GM23248 (cell line): ENCODE measurements around the gene OR6K3. TPM values are rescaled to one million over a fixed set of nuclear protein-coding genes. Genes with fewer than 3 reads are reported as not detected.

Source experiments
- DNase-seq: peaks from one replicate; pipeline ENCODE4 v3.0.0-alpha.2; 2015
- H2AFZ ChIP-seq: fragments of 200-600 bp; sonication (generic); 2 replicates; pipeline ENCODE4 v1.6.1; 2016; ENCODE audit warnings: antibody characterized with exemption
- H3F3A ChIP-seq: fragments of 200-600 bp; sonication (generic); 2 replicates; pipeline ENCODE4 v1.6.1; 2016; ENCODE audit warnings: mild to moderate bottlenecking, antibody characterized with exemption, mixed run types; ENCODE audit not compliant: insufficient read depth
- H3K27ac ChIP-seq: fragments of 200-600 bp; sonication (generic); 2 replicates; pipeline ENCODE4 v1.5.1; 2016; ENCODE audit warnings: mild to moderate bottlenecking
- H3K27me3 ChIP-seq: fragments of 200-600 bp; sonication (generic); replicated peaks from 2 replicates; pipeline ENCODE4 v1.6.1; 2016; ENCODE audit warnings: mild to moderate bottlenecking; ENCODE audit not compliant: insufficient read depth
- H3K36me3 ChIP-seq: fragments of 200-600 bp; sonication (generic); 2 replicates; pipeline ENCODE4 v1.6.1; 2016; ENCODE audit warnings: low read depth, mild to moderate bottlenecking
- H3K4me1 ChIP-seq: fragments of 200-600 bp; sonication (generic); 2 replicates; pipeline ENCODE4 v1.6.1; 2016; ENCODE audit warnings: mild to moderate bottlenecking; ENCODE audit not compliant: insufficient read depth
- H3K4me2 ChIP-seq: fragments of 200-600 bp; sonication (generic); one replicate; pipeline ENCODE4 v1.6.1; 2016; ENCODE audit warnings: mild to moderate bottlenecking; ENCODE audit not compliant: unreplicated experiment
- H3K4me3 ChIP-seq: fragments of 200-600 bp; sonication (generic); 2 replicates; pipeline ENCODE4 v1.5.1; 2016; ENCODE audit warnings: mild to moderate bottlenecking
- H3K79me2 ChIP-seq: fragments of 200-600 bp; sonication (generic); 2 replicates; pipeline ENCODE4 v1.6.1; 2016; ENCODE audit warnings: mild to moderate bottlenecking; ENCODE audit not compliant: insufficient read depth
- H3K9ac ChIP-seq: fragments of 200-600 bp; sonication (generic); 2 replicates; pipeline ENCODE4 v1.6.1; 2016; ENCODE audit warnings: mild to moderate bottlenecking
- H3K9me2 ChIP-seq: fragments of 200-600 bp; sonication (generic); 2 replicates; pipeline ENCODE4 v1.6.1; 2016; ENCODE audit warnings: mixed run types, mild to moderate bottlenecking, moderate library complexity; ENCODE audit not compliant: insufficient read depth
- H3K9me3 ChIP-seq: fragments of 200-600 bp; sonication (generic); one replicate; pipeline ENCODE4 v1.6.1; 2017; ENCODE audit warnings: low read depth
- H4K20me1 ChIP-seq: fragments of 200-600 bp; sonication (generic); 2 replicates; pipeline ENCODE4 v1.6.0; 2016; ENCODE audit not compliant: insufficient read depth
- EZH2 ChIP-seq: fragments of 200-600 bp; sonication (generic); IDR thresholded peaks from 2 replicates; pipeline ENCODE4 v1.6.1; 2018; ENCODE audit warnings: antibody characterized with exemption, mild to moderate bottlenecking; ENCODE audit not compliant: insufficient read depth, poor library complexity, severe bottlenecking
- EZH2phosphoT487 ChIP-seq: fragments of 200-600 bp; sonication (generic); IDR thresholded peaks from 2 replicates; pipeline ENCODE4 v1.6.1; 2018; ENCODE audit warnings: antibody characterized with exemption, moderate library complexity, mild to moderate bottlenecking, low read depth; ENCODE audit not compliant: insufficient read depth
- WGBS, 2 experiments: methylation state at CpG; one replicate each; pipeline ENCODE4 v1.1.6; 2015 to 2017; ENCODE audit warnings: low lambda C conversion rate in 2 of 2, low coverage in 1 of 2; ENCODE audit errors: missing lambda C conversion rate in 2 of 2; 5-methylcytosine and 5-hydroxymethylcytosine counted together
- in situ Hi-C: fragments of 300-500 bp; cut with MboI; formaldehyde crosslinking; loops from 2 replicates; pipeline ENCODE4 v1.15.0; 2020
- polyA plus RNA-seq: library from polyadenylated mRNA; unstranded; fragments of >200 nt; fragmentation: Nextera tagmentation; extraction: Ambion mirVana; gene quantifications from 2 replicates; pipeline ENCODE4 v1.2.1, GENCODE V29; 2016
- total RNA-seq: library from RNA; depleted of rRNA; stranded (reverse); fragments of >200 nt; shearing (Covaris generic); gene quantifications from 2 replicates; pipeline ENCODE4 v1.2.3, GENCODE V29; 2014

OR6K3 gene
- total and polyA plus RNA-seq, 2 experiments from 2014 or later, result not detected

- Histone ChIP-seq H3F3A (no peaks in the 10 kb centered on the region), H2AFZ (no peak overlapping the region), H3K4me2 (no peak overlapping the region), H3K36me3 (no peaks in the 10 kb centered on the region), H3K9me2 (no peaks in the 10 kb centered on the region), H4K20me1 (no peaks in the 10 kb centered on the region), H3K27ac (no peak overlapping the region), H3K27me3 (0 out of 2 replicates have a peak, but pooled peaks cover 5% of the 10 kb centered on the region), H3K9ac (no peak overlapping the region), H3K79me2 (no peaks in the 10 kb centered on the region), H3K4me1 (no peaks in the 10 kb centered on the region), H3K9me3 (no peaks in the 10 kb centered on the region), H3K4me3 (no peak overlapping the region)
- in situ Hi-C loops, result no loop called here
- 28 to 34% methylated on average over 6 of the region's 6 CpGs for WGBS, 2 experiments
- no peak for TF ChIP-seq EZH2phosphoT487
- no peak for TF ChIP-seq EZH2
- DNase-seq, result no peak
Measured at GRCh38 chr1:158717344-158717743, 3.2 kb downstream of the OR6K3 start.

- in situ Hi-C loops, result no loop called here
- no peak overlapping the region for H2AFZ ChIP-seq
- 0 out of 2 replicates have a peak, but pooled peaks cover 5% of the 10 kb centered on the region for H3K27me3 ChIP-seq
- H4K20me1 ChIP-seq, result no peaks in the 10 kb centered on the region
- DNase-seq, result no peak
- no peak overlapping the region for H3K9ac ChIP-seq
- H3K36me3 ChIP-seq, result no peaks in the 10 kb centered on the region
- no peaks in the 10 kb centered on the region for H3K9me2 ChIP-seq
- no peaks in the 10 kb centered on the region for H3K79me2 ChIP-seq
- no peak overlapping the region for H3K4me3 ChIP-seq
- no peak overlapping the region for H3K27ac ChIP-seq
- 56% methylated on average over 1 of the region's 1 CpG for WGBS, 2 experiments
- H3F3A ChIP-seq, result no peaks in the 10 kb centered on the region
- TF ChIP-seq EZH2 (no peak), EZH2phosphoT487 (no peak)
- H3K4me1 ChIP-seq, result no peaks in the 10 kb centered on the region
- no peak overlapping the region for H3K4me2 ChIP-seq
- no peaks in the 10 kb centered on the region for H3K9me3 ChIP-seq
Measured at GRCh38 chr1:158716335-158716734, 4.2 kb downstream of the OR6K3 start.

GRCh38 chr1:158714754-158715153 lies 5.8 kb downstream of the OR6K3 start:
- H3K4me3 ChIP-seq, result no peak overlapping the region
- H3F3A ChIP-seq, result no peaks in the 10 kb centered on the region
- H3K27ac ChIP-seq, result no peak overlapping the region
- in situ Hi-C loops, result no loop called here
- TF ChIP-seq EZH2phosphoT487 (no peak), EZH2 (no peak)
- no peak for DNase-seq
- no peak overlapping the region for H3K9ac ChIP-seq
- H4K20me1 ChIP-seq, result no peaks in the 10 kb centered on the region
- H3K9me2 ChIP-seq, result no peaks in the 10 kb centered on the region
- H2AFZ ChIP-seq, result no peak overlapping the region
- H3K9me3 ChIP-seq, result no peaks in the 10 kb centered on the region
- H3K36me3 ChIP-seq, result no peaks in the 10 kb centered on the region
- 0 to 4% methylated on average over 1 of the region's 1 CpG for WGBS, 2 experiments
- no peak overlapping the region for H3K4me2 ChIP-seq
- H3K4me1 ChIP-seq, result no peaks in the 10 kb centered on the region
- H3K79me2 ChIP-seq, result no peaks in the 10 kb centered on the region
- 0 out of 2 replicates have a peak, but pooled peaks cover 3% of the 10 kb centered on the region for H3K27me3 ChIP-seq

- in situ Hi-C loops, result no loop called here
Measured at GRCh38 chr1:158711098-158711497, 9.4 kb downstream of the OR6K3 start.

GRCh38 chr1:158706096-158706495 lies 14.4 kb downstream of the OR6K3 start:
- Histone ChIP-seq H3K4me2 (no peak overlapping the region), H2AFZ (no peak overlapping the region), H3K4me1 (no peaks in the 10 kb centered on the region), H3K27me3 (no peaks in the 10 kb centered on the region), H3K4me3 (no peak overlapping the region), H3K36me3 (no peaks in the 10 kb centered on the region), H3K27ac (no peak overlapping the region), H3K9me2 (no peaks in the 10 kb centered on the region), H3K79me2 (no peaks in the 10 kb centered on the region), H3F3A (no peaks in the 10 kb centered on the region), H3K9me3 (no peaks in the 10 kb centered on the region), H4K20me1 (no peaks in the 10 kb centered on the region), H3K9ac (no peak overlapping the region)
- in situ Hi-C loops, result no loop called here
- TF ChIP-seq EZH2phosphoT487 (no peak), EZH2 (no peak)
- no peak for DNase-seq
- 11 to 25% methylated on average over 2 of the region's 2 CpGs for WGBS, 2 experiments

More at GRCh38 chr1:158711098-158711497, 9.4 kb downstream of the OR6K3 start:
- H3K9ac ChIP-seq, result no peak overlapping the region
- no peak overlapping the region for H3K4me3 ChIP-seq
- H4K20me1 ChIP-seq, result no peaks in the 10 kb centered on the region
- H3K27me3 ChIP-seq, result no peaks in the 10 kb centered on the region
- no peaks in the 10 kb centered on the region for H3K36me3 ChIP-seq
- no peaks in the 10 kb centered on the region for H3F3A ChIP-seq
- 8 to 12% methylated on average over 4 of the region's 4 CpGs for WGBS, 2 experiments
- H3K27ac ChIP-seq, result no peak overlapping the region
- no peaks in the 10 kb centered on the region for H3K4me1 ChIP-seq
- no peak for TF ChIP-seq EZH2
- TF ChIP-seq EZH2phosphoT487, result no peak
- H3K79me2 ChIP-seq, result no peaks in the 10 kb centered on the region
- no peak overlapping the region for H2AFZ ChIP-seq
- no peak for DNase-seq
- H3K9me3 ChIP-seq, result no peaks in the 10 kb centered on the region
- no peaks in the 10 kb centered on the region for H3K9me2 ChIP-seq
- no peak overlapping the region for H3K4me2 ChIP-seq
